GM23338 (cell line): ENCODE measurements around the gene ANAPC5.

Source experiments
- CREB1 ChIP-seq: fragments of 250-450 bp; sonication (Bioruptor Pico); IDR thresholded peaks from 2 replicates; pipeline ENCODE4 v1.5.0; 2020; ENCODE audit warnings: low read depth, mild to moderate bottlenecking, moderate library complexity
- EZH2 ChIP-seq: fragments of 200-600 bp; sonication (generic); IDR thresholded peaks from one replicate; pipeline ENCODE4 v1.8.0; 2017; ENCODE audit warnings: antibody characterized with exemption, mild to moderate bottlenecking, low read depth; ENCODE audit not compliant: unreplicated experiment
- EZH2phosphoT487 ChIP-seq: fragments of 200-600 bp; sonication (generic); IDR thresholded peaks from one replicate; pipeline ENCODE4 v1.8.1; 2018; ENCODE audit warnings: antibody characterized with exemption; ENCODE audit not compliant: unreplicated experiment
- JUNB ChIP-seq: IDR thresholded peaks from one replicate; pipeline ENCODE4 v1.6.1; 2016; ENCODE audit warnings: antibody characterized with exemption; ENCODE audit not compliant: unreplicated experiment
- NANOG ChIP-seq: IDR thresholded peaks from 2 replicates; pipeline ENCODE4 v1.6.1; 2016; ENCODE audit warnings: antibody characterized with exemption, borderline replicate concordance
- POLR2AphosphoS5 ChIP-seq: IDR thresholded peaks from 2 replicates; pipeline ENCODE4 v1.6.1; 2016; ENCODE audit warnings: antibody characterized with exemption, low read depth
- STAT1 ChIP-seq: IDR thresholded peaks from one replicate; pipeline ENCODE4 v1.6.1; 2016; ENCODE audit warnings: antibody characterized with exemption; ENCODE audit not compliant: unreplicated experiment
- ZNF114 ChIP-seq: fragments of 250-450 bp; sonication (Bioruptor Pico); IDR thresholded peaks from 2 replicates; pipeline ENCODE4 v1.5.0; 2020; ENCODE audit warnings: mild to moderate bottlenecking, moderate library complexity
- ZNF331 ChIP-seq: fragments of 250-450 bp; sonication (Bioruptor Pico); IDR thresholded peaks from 2 replicates; pipeline ENCODE4 v1.5.0; 2020; ENCODE audit warnings: low read depth, mild to moderate bottlenecking, moderate library complexity
- TF ChIP-seq, protein P1 (sequence below), 2 experiments: fragments of 200-600 bp in 1 of 2; sonication (generic) in 1 of 2; conservative IDR thresholded peaks; 2 replicates each; pipeline versions ENCODE4 v1.5.1 to v1.6.1; 2016 to 2017; ENCODE audit warnings: antibody characterized with exemption in 2 of 2, low read depth in 2 of 2, mild to moderate bottlenecking in 2 of 2, moderate library complexity in 1 of 2
- TF ChIP-seq, protein P2 (sequence below): IDR thresholded peaks from one replicate; pipeline ENCODE4 v1.6.1; 2018; ENCODE audit warnings: antibody characterized with exemption; ENCODE audit not compliant: unreplicated experiment
- TF ChIP-seq, protein P3 (sequence below): fragments of 250-450 bp; sonication (Bioruptor Pico); IDR thresholded peaks from 2 replicates; pipeline ENCODE4 v1.5.0; 2020; ENCODE audit warnings: mild to moderate bottlenecking, moderate library complexity
- TF ChIP-seq, protein P4 (sequence below): IDR thresholded peaks from 2 replicates; pipeline ENCODE4 v1.6.1; 2016; ENCODE audit warnings: antibody characterized with exemption

DNA sequence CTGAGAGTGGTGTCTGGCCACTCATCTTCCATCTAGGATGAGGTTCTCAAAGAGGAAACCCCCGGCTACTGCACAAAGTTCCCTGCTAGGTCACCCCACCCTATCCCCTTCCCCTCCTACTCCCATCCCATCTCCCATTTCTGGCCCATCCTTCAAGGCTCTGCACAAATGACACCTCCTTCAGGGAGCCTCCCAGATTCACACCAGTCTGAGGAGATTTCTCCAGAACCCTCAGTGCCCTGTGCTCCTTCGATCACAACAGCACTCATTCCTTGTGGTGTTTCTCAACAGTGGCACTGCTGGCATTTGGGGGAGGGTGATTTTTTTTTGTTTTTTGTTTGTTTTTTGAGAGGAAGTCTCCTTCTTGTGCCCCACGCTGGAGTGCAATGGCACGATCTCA lies 58.6 kb downstream of the ANAPC5 start:
- TF ChIP-seq, protein P1, sequence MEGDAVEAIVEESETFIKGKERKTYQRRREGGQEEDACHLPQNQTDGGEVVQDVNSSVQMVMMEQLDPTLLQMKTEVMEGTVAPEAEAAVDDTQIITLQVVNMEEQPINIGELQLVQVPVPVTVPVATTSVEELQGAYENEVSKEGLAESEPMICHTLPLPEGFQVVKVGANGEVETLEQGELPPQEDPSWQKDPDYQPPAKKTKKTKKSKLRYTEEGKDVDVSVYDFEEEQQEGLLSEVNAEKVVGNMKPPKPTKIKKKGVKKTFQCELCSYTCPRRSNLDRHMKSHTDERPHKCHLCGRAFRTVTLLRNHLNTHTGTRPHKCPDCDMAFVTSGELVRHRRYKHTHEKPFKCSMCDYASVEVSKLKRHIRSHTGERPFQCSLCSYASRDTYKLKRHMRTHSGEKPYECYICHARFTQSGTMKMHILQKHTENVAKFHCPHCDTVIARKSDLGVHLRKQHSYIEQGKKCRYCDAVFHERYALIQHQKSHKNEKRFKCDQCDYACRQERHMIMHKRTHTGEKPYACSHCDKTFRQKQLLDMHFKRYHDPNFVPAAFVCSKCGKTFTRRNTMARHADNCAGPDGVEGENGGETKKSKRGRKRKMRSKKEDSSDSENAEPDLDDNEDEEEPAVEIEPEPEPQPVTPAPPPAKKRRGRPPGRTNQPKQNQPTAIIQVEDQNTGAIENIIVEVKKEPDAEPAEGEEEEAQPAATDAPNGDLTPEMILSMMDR (conservative IDR thresholded peaks at IDR 0.05; ENCODE audit: low read depth in 2 of 2), result no peak
- TF ChIP-seq POLR2AphosphoS5 (no peak), EZH2 (no peak), CREB1 (CRISPR knock-in tag) (no peak), EZH2phosphoT487 (no peak), JUNB (no peak), ZNF331 (CRISPR knock-in tag) (no peak), ZNF114 (no peak), NANOG (no peak), STAT1 (no peak)
- TF ChIP-seq, protein P2, sequence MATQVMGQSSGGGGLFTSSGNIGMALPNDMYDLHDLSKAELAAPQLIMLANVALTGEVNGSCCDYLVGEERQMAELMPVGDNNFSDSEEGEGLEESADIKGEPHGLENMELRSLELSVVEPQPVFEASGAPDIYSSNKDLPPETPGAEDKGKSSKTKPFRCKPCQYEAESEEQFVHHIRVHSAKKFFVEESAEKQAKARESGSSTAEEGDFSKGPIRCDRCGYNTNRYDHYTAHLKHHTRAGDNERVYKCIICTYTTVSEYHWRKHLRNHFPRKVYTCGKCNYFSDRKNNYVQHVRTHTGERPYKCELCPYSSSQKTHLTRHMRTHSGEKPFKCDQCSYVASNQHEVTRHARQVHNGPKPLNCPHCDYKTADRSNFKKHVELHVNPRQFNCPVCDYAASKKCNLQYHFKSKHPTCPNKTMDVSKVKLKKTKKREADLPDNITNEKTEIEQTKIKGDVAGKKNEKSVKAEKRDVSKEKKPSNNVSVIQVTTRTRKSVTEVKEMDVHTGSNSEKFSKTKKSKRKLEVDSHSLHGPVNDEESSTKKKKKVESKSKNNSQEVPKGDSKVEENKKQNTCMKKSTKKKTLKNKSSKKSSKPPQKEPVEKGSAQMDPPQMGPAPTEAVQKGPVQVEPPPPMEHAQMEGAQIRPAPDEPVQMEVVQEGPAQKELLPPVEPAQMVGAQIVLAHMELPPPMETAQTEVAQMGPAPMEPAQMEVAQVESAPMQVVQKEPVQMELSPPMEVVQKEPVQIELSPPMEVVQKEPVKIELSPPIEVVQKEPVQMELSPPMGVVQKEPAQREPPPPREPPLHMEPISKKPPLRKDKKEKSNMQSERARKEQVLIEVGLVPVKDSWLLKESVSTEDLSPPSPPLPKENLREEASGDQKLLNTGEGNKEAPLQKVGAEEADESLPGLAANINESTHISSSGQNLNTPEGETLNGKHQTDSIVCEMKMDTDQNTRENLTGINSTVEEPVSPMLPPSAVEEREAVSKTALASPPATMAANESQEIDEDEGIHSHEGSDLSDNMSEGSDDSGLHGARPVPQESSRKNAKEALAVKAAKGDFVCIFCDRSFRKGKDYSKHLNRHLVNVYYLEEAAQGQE, result no peak
- TF ChIP-seq, protein P3, sequence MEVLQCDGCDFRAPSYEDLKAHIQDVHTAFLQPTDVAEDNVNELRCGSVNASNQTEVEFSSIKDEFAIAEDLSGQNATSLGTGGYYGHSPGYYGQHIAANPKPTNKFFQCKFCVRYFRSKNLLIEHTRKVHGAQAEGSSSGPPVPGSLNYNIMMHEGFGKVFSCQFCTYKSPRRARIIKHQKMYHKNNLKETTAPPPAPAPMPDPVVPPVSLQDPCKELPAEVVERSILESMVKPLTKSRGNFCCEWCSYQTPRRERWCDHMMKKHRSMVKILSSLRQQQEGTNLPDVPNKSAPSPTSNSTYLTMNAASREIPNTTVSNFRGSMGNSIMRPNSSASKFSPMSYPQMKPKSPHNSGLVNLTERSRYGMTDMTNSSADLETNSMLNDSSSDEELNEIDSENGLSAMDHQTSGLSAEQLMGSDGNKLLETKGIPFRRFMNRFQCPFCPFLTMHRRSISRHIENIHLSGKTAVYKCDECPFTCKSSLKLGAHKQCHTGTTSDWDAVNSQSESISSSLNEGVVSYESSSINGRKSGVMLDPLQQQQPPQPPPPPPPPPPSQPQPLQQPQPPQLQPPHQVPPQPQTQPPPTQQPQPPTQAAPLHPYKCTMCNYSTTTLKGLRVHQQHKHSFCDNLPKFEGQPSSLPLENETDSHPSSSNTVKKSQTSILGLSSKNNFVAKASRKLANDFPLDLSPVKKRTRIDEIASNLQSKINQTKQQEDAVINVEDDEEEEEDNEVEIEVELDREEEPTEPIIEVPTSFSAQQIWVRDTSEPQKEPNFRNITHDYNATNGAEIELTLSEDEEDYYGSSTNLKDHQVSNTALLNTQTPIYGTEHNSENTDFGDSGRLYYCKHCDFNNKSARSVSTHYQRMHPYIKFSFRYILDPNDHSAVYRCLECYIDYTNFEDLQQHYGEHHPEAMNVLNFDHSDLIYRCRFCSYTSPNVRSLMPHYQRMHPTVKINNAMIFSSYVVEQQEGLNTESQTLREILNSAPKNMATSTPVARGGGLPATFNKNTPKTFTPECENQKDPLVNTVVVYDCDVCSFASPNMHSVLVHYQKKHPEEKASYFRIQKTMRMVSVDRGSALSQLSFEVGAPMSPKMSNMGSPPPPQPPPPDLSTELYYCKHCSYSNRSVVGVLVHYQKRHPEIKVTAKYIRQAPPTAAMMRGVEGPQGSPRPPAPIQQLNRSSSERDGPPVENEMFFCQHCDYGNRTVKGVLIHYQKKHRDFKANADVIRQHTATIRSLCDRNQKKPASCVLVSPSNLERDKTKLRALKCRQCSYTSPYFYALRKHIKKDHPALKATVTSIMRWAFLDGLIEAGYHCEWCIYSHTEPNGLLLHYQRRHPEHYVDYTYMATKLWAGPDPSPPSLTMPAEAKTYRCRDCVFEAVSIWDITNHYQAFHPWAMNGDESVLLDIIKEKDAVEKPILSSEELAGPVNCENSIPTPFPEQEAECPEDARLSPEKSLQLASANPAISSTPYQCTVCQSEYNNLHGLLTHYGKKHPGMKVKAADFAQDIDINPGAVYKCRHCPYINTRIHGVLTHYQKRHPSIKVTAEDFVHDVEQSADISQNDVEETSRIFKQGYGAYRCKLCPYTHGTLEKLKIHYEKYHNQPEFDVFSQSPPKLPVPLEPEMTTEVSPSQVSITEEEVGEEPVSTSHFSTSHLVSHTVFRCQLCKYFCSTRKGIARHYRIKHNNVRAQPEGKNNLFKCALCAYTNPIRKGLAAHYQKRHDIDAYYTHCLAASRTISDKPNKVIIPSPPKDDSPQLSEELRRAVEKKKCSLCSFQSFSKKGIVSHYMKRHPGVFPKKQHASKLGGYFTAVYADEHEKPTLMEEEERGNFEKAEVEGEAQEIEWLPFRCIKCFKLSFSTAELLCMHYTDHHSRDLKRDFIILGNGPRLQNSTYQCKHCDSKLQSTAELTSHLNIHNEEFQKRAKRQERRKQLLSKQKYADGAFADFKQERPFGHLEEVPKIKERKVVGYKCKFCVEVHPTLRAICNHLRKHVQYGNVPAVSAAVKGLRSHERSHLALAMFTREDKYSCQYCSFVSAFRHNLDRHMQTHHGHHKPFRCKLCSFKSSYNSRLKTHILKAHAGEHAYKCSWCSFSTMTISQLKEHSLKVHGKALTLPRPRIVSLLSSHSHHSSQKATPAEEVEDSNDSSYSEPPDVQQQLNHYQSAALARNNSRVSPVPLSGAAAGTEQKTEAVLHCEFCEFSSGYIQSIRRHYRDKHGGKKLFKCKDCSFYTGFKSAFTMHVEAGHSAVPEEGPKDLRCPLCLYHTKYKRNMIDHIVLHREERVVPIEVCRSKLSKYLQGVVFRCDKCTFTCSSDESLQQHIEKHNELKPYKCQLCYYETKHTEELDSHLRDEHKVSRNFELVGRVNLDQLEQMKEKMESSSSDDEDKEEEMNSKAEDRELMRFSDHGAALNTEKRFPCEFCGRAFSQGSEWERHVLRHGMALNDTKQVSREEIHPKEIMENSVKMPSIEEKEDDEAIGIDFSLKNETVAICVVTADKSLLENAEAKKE, result no peak
- TF ChIP-seq, protein P4, sequence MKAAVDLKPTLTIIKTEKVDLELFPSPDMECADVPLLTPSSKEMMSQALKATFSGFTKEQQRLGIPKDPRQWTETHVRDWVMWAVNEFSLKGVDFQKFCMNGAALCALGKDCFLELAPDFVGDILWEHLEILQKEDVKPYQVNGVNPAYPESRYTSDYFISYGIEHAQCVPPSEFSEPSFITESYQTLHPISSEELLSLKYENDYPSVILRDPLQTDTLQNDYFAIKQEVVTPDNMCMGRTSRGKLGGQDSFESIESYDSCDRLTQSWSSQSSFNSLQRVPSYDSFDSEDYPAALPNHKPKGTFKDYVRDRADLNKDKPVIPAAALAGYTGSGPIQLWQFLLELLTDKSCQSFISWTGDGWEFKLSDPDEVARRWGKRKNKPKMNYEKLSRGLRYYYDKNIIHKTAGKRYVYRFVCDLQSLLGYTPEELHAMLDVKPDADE, result no peak
